ENCODE results near the gene AADAT. TPM values are rescaled to one million over a fixed set of nuclear protein-coding genes. Genes with fewer than 3 reads are reported as not detected.
A peak's percentile ranks its signal among the peaks of the same experiment; 100 is the strongest.

Gene AADAT
- total and polyA plus RNA-seq, 9 of the 15 experiments (the other 6 are each of a cell fraction or from before 2014, with no cell fraction given), result 0.06 to 0.07 TPM; not detected in 7

DNA sequence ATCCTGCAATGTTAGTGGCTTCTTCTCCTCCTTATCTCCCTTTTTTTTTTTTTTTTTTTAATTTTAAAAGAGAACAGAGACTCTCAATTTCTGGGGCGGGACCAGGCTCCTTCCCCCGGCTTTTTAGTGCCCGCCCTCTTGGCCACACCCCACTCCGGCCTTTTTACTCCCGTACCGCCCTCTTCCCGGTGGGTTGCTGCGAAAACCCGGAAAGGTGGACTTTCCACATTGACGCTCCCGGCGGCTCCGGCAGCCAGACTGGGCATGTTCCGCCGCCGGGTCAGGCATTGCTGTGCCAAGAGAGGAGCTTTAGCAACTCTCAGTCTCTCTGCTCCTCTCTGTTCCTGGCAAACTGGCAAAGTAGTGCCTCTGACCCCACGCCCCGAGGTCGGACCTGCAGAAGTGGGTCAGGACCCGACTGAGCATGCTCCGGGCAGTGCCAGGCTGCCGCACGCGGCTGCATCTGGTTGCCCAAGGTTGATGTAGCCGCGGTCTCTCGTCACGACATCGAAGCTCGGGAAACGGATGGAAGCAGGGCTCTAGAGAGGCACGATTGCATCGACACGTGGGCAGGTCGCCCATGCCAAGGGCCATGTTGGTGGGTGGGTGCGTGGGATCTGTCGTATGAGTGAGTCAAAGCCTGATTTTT lies 62.5 kb downstream of the AADAT start (continued):
- TF ChIP-seq MAZ (CRISPR knock-in tag; conservative IDR thresholded peaks at IDR 0.05 in 1 of 2, IDR thresholded peaks at IDR 0.05 in 1 of 2) (peak; percentile 86 to 95), SRSF3 (IDR thresholded peaks at IDR 0.05; ENCODE audit: insufficient read depth, low read length) (no peak), TOE1 (IDR thresholded peaks at IDR 0.05; ENCODE audit: borderline replicate concordance) (peak; percentile 88), TOE1 (CRISPR knock-in tag; IDR thresholded peaks at IDR 0.05; ENCODE audit: borderline replicate concordance, low read depth) (no peak), CREB1 (IDR thresholded peaks at IDR 0.05) (no peak), CREB1 (CRISPR knock-in tag; IDR thresholded peaks at IDR 0.05) (0 out of 2 replicates have a peak, but pooled peaks have one; percentile 23), RCOR1 (IDR thresholded peaks at IDR 0.05; ENCODE audit: borderline replicate concordance in 1 of 2, low read depth in 2 of 2, low read length in 2 of 2) (peak in 1 of 2 experiments; percentile 46; a peak in 1 of 4 replicates), SMAD4 (CRISPR knock-in tag; conservative IDR thresholded peaks at IDR 0.05) (peak; percentile 53; the same call in 1 of the 2 replicates)

DNA sequence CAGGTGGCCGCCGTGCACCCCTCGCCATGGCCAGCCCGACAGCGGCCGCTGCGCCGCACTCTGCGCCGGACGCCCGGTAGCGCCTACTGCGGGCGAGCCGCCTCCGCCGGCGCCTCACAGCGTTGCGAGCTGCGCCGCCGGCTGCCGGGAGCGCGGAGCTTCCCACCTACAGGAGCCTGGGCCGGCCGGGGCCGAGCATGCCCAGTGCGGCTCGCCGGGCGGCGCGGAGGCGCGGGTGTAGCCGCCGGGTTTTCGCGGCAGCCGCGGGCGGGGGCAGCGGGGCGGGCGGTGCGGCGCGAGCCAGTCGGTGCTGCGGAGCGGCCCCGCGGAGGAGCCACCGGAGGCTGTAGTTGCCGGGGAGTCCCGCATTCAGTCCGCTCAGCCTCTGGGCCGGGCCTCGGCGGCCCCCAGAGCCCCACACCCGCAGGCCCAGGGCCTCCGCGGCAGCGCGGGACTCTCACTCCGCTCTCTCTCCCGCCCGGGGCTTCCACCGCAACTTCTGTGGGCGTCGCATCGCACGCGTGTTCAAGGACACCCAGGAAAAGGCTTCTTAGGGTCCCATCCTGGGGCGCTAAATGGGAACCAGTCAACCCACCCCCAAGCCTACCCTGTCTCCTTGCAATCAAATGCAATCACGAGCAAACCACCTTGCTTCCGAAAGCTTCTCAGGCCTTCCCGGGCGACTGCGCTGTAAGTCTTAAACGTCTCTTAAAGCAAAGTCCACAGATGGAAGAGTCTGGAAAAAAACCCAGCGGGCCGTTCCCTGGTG lies 63.3 kb downstream of the AADAT start, which contains the start of gene MFAP3L:
MFAP3L (minus strand) TSS at position 143 of the 769 bp plus-strand sequence. CDS start 20,518 bp downstream, outside the sequence.
- H3K27me3 ChIP-seq (ENCODE audit: control insufficient read depth in 2 of 2, insufficient read depth in 2 of 2, low read length in 2 of 2), result peaks cover 3 to 5% of the 10 kb centered on the region in 2 experiments
- peak; percentile 85 to 94 (median 92) for DNase-seq (ENCODE audit: extremely low read depth in 1 of 4, low spot score in 3 of 4)
- H3K9me3 ChIP-seq (replicated peaks; ENCODE audit: control insufficient read depth, insufficient read depth, low read depth, low read length), result no peaks in the 10 kb centered on the region
- no peaks in the 10 kb centered on the region for H3K9me1 ChIP-seq (ENCODE audit: control insufficient read depth, insufficient read depth, low read length)
- peak within 1 kb of the TSS; percentile 92 for H3K4me2 ChIP-seq (ENCODE audit: insufficient read depth, low read length)
- no peaks in the 10 kb centered on the region for H3K79me2 ChIP-seq (ENCODE audit: control insufficient read depth, insufficient read depth, low read length)
- H3K36me3 ChIP-seq (ENCODE audit: control insufficient read depth, insufficient read depth, low read length), result no peaks in the 10 kb centered on the region
- no peaks in the 10 kb centered on the region for H4K20me1 ChIP-seq (replicated peaks; ENCODE audit: control insufficient read depth, insufficient read depth, low read length)
- ChIA-PET CTCF (ENCODE audit: low intra/inter-chr PET ratio) (no interaction called here), POLR2A (interaction anchor here (0.6 kb wide), 1 partner anchor 269 kb away, joined by 3 read pairs; no protein-coding TSS in a partner anchor)
- ATAC-seq, result peak; percentile 97
- peak within 1 kb of the TSS; percentile 78 to 92 for H3K9ac ChIP-seq (ENCODE audit: insufficient read depth in 1 of 2, low read depth in 2 of 2, low read length in 2 of 2)
- in situ Hi-C loops (cut with MboI) (loop anchor here (25.0 kb wide), 1 partner anchor 414 kb away; the partner anchor contains the start of genes CLCN3 and NEK1), intact Hi-C loops (cut with micrococcal nuclease) (loop anchor here (2.0 to 5.0 kb wide), 2 partner anchors 20 to 214 kb away; no protein-coding TSS in a partner anchor)
- H3K27ac ChIP-seq (ENCODE audit: extremely low read depth, low read depth, low read length), result peak within 1 kb of the TSS; percentile 55; the same call in 2 of the 3 replicates
- H3K4me3 ChIP-seq, result peak within 1 kb of the TSS; percentile 83
- peak; percentile 23 for FAIRE-seq
- WGBS (ENCODE audit: insufficient coverage, low coverage, missing lambda C conversion rate), result 1% methylated on average over 41 of the region's 86 CpGs
- peak within 1 kb of the TSS; percentile 96 for H2AFZ ChIP-seq (ENCODE audit: low read depth, low read length)
- peaks cover 3 to 20% of the 10 kb centered on the region in 2 experiments; a peak in 3 of 5 replicates for H3K4me1 ChIP-seq (replicated peaks in 1 of 2; ENCODE audit: control insufficient read depth in 2 of 2, insufficient read depth in 2 of 2, low read length in 2 of 2)
- BruUV-seq (replicated peaks), result TSS peak; percentile 80
- TF ChIP-seq ZNF436 (CRISPR knock-in tag; IDR thresholded peaks at IDR 0.05) (no peak), PRMT5 (CRISPR knock-in tag; IDR thresholded peaks at IDR 0.05) (no peak), NEUROD1 (IDR thresholded peaks at IDR 0.05; ENCODE audit: borderline replicate concordance, low read depth, low read length, partially characterized antibody) (peak; percentile 96), MAZ (CRISPR knock-in tag; conservative IDR thresholded peaks at IDR 0.05 in 1 of 2, IDR thresholded peaks at IDR 0.05 in 1 of 2) (peak; percentile 84 to 98), JUND (IDR thresholded peaks at IDR 0.05; ENCODE audit: borderline replicate concordance, low read depth, low read length) (0 out of 2 replicates have a peak, but pooled peaks have one; percentile 16), JUND (tag; IDR thresholded peaks at IDR 0.05; ENCODE audit: borderline replicate concordance, low read depth, low read length) (no peak), HLTF (IDR thresholded peaks at IDR 0.05) (no peak), ZFX (CRISPR knock-in tag; IDR thresholded peaks at IDR 0.05) (peak; percentile 44; the same call in 1 of the 2 replicates), POLR3A (IDR thresholded peaks at IDR 0.05; ENCODE audit: borderline replicate concordance, extremely low read depth, insufficient read depth, insufficient read length) (no peak)
- TF ChIP-seq, protein P1, sequence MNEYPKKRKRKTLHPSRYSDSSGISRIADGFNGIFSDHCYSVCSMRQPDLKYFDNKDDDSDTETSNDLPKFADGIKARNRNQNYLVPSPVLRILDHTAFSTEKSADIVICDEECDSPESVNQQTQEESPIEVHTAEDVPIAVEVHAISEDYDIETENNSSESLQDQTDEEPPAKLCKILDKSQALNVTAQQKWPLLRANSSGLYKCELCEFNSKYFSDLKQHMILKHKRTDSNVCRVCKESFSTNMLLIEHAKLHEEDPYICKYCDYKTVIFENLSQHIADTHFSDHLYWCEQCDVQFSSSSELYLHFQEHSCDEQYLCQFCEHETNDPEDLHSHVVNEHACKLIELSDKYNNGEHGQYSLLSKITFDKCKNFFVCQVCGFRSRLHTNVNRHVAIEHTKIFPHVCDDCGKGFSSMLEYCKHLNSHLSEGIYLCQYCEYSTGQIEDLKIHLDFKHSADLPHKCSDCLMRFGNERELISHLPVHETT (CRISPR knock-in tag; conservative IDR thresholded peaks at IDR 0.05 in 1 of 2, IDR thresholded peaks at IDR 0.05 in 1 of 2), result peak in 1 of 2 experiments; percentile 48; a peak in 1 of 4 replicates

All from K562 (cell line).